Endodermal cell (in vitro differentiated cells): ENCODE data around the gene SOSTDC1. TPM values are rescaled to one million over a fixed set of nuclear protein-coding genes. Genes with fewer than 3 reads are reported as not detected.
"Not testable (repeated sequence)": the region's sequence is repeated elsewhere in the genome, so short reads cannot be mapped to it uniquely, and the experiment has no call there.

Source experiments
- DNase-seq: peaks from one replicate; pipeline ENCODE4 v3.0.0-alpha.2; 2017
- H3K27ac ChIP-seq: 2 replicates; pipeline ENCODE4 v1.5.1; 2013; ENCODE audit warnings: mild to moderate bottlenecking, low read depth, low read length, moderate library complexity
- H3K27me3 ChIP-seq: 2 replicates; pipeline ENCODE4 v1.6.1; 2013; ENCODE audit warnings: mild to moderate bottlenecking, low read length, moderate library complexity; ENCODE audit not compliant: insufficient read depth, control insufficient read depth, poor library complexity, severe bottlenecking
- H3K36me3 ChIP-seq: 2 replicates; pipeline ENCODE4 v1.7.0; 2013; ENCODE audit warnings: mild to moderate bottlenecking, low read length, moderate library complexity; ENCODE audit not compliant: control insufficient read depth, insufficient read depth
- H3K4me1 ChIP-seq: one replicate; pipeline ENCODE4 v1.7.0; 2013; ENCODE audit warnings: low read length; ENCODE audit not compliant: control insufficient read depth, insufficient read depth
- H3K4me3 ChIP-seq: 2 replicates; pipeline ENCODE4 v1.5.1; 2013; ENCODE audit warnings: mild to moderate bottlenecking, low read length, moderate library complexity
- H3K9ac ChIP-seq: 2 replicates; pipeline ENCODE4 v1.6.1; 2013; ENCODE audit warnings: mild to moderate bottlenecking, low read length, moderate library complexity; ENCODE audit not compliant: poor library complexity, severe bottlenecking; ENCODE audit errors: extremely low read depth
- H3K9me3 ChIP-seq: 2 replicates; pipeline ENCODE4 v1.6.1; 2013; ENCODE audit warnings: mild to moderate bottlenecking, low read length, moderate library complexity; ENCODE audit not compliant: control insufficient read depth
- H3K27ac Mint-ChIP-seq: 2 replicates; pipeline ENCODE4 v1.8.0; 2020; ENCODE audit warnings: mixed read lengths
- H3K27me3 Mint-ChIP-seq: 2 replicates; pipeline ENCODE4 v1.8.0; 2021; ENCODE audit warnings: mild to moderate bottlenecking, mixed read lengths; ENCODE audit not compliant: insufficient read depth
- H3K36me3 Mint-ChIP-seq: 2 replicates; pipeline ENCODE4 v1.8.0; 2020; ENCODE audit warnings: low read depth, mixed read lengths
- H3K4me1 Mint-ChIP-seq: 2 replicates; pipeline ENCODE4 v1.8.0; 2020; ENCODE audit warnings: mixed read lengths
- H3K4me3 Mint-ChIP-seq: 2 replicates; pipeline ENCODE4 v1.8.0; 2020; ENCODE audit warnings: mild to moderate bottlenecking, moderate library complexity, mixed read lengths
- H3K9me3 Mint-ChIP-seq: 2 replicates; pipeline ENCODE4 v1.8.0; 2020; ENCODE audit warnings: mild to moderate bottlenecking, mixed read lengths
- WGBS, 2 experiments: methylation state at CpG; one replicate each; pipeline versions ENCODE4 v1.1.5 to v1.1.7; 2013; ENCODE audit warnings: missing lambda C conversion rate in 2 of 2, mixed read lengths in 1 of 2; ENCODE audit not compliant: insufficient coverage in 1 of 2, insufficient read length in 1 of 2; 5-methylcytosine and 5-hydroxymethylcytosine counted together
- total RNA-seq, 2 donors: library from RNA; stranded (reverse); fragmentation: NEBNext Ultra II Directional in 1 of 2; extraction: Animal tissue kit (Norgen Biotek cat#: 25700) in 1 of 2; gene quantifications; 2 replicates in 1 of 2; 3 replicates in 1 of 2; pipeline ENCODE4 v1.2.1, GENCODE V29; 2021
- TF ChIP-seq, protein P1 (sequence below): fragments of 200-600 bp; sonication (generic); conservative IDR thresholded peaks from 2 replicates; pipeline ENCODE4 v1.5.0; 2021; ENCODE audit warnings: antibody characterized with exemption, mild to moderate bottlenecking

Gene SOSTDC1
- total RNA-seq, 2 donors from 2014 or later, result 0.13 to 0.29 TPM

DNA sequence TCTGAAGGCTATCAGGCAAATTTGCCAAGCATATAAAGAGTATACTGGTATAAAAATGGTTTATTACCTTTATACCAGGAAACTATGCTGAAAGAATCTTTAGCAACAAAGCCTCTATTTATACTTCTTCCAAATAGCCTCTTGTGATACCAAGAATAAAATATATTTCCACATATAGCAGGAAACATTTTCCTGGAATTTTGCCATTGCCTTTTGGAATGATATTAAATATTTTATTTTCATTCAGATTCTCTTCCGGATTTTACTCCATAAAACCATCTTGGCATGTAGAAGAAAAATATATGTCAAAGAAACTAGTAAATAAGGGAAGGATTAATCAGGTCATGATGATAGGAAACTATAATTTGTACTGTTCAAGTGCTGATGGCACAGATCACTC, 17.7 kb downstream of the SOSTDC1 start:
- Mint-ChIP-seq H3K27me3 (no peaks in the 10 kb centered on the region), H3K36me3 (no peaks in the 10 kb centered on the region), H3K4me3 (no peak overlapping the region), H3K4me1 (peaks cover 2% of the 10 kb centered on the region), H3K9me3 (no peaks in the 10 kb centered on the region), H3K27ac (no peak overlapping the region)
- H3K4me3 ChIP-seq, result no peak overlapping the region
- no peak overlapping the region for H3K27ac ChIP-seq
- H3K36me3 ChIP-seq, result no peaks in the 10 kb centered on the region
- no peaks in the 10 kb centered on the region for H3K27me3 ChIP-seq
- H3K9ac ChIP-seq, result no peak overlapping the region
- H3K4me1 ChIP-seq, result no peaks in the 10 kb centered on the region
- DNase-seq, result no peak
- TF ChIP-seq, protein P1, sequence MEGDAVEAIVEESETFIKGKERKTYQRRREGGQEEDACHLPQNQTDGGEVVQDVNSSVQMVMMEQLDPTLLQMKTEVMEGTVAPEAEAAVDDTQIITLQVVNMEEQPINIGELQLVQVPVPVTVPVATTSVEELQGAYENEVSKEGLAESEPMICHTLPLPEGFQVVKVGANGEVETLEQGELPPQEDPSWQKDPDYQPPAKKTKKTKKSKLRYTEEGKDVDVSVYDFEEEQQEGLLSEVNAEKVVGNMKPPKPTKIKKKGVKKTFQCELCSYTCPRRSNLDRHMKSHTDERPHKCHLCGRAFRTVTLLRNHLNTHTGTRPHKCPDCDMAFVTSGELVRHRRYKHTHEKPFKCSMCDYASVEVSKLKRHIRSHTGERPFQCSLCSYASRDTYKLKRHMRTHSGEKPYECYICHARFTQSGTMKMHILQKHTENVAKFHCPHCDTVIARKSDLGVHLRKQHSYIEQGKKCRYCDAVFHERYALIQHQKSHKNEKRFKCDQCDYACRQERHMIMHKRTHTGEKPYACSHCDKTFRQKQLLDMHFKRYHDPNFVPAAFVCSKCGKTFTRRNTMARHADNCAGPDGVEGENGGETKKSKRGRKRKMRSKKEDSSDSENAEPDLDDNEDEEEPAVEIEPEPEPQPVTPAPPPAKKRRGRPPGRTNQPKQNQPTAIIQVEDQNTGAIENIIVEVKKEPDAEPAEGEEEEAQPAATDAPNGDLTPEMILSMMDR, result no peak
- whole genome bisulfite sequencing, 2 experiments, result 86% methylated on average over 1 of the region's 1 CpG; no CpG with 5 or more reads in 1 of the 2 experiments
- H3K9me3 ChIP-seq, result no peaks in the 10 kb centered on the region

DNA sequence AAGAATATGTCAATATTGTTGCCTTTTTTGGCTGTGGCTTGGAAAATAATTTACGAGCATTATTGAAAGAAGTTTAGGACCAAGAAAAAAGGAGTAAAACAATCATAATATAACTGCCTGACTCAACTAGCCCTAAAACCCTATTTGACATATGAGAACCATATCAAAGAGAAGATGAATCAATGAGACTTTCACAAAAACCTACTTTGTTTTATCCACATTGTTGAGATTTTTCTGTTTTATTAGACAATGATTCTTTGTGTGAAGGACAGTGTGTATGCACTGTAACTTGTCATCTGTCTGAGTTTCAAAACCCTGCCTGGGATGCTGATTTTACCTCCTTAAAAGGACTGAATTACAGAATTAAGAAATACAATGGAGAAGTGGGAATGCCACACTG, 19.0 kb downstream of the SOSTDC1 start:
- no peaks in the 10 kb centered on the region for H3K4me1 Mint-ChIP-seq
- H3K9me3 Mint-ChIP-seq, result no peaks in the 10 kb centered on the region
- no peaks in the 10 kb centered on the region for H3K36me3 Mint-ChIP-seq
- 91% methylated on average over 1 of the region's 1 CpG; no CpG with 5 or more reads in 1 of the 2 experiments for WGBS, 2 experiments
- no peaks in the 10 kb centered on the region for H3K9me3 ChIP-seq
- H3K4me1 ChIP-seq, result no peaks in the 10 kb centered on the region
- no peaks in the 10 kb centered on the region for H3K27me3 ChIP-seq
- DNase-seq, result no peak
- TF ChIP-seq, protein P1, result no peak
- no peak overlapping the region for H3K27ac Mint-ChIP-seq
- no peak overlapping the region for H3K27ac ChIP-seq
- H3K27me3 Mint-ChIP-seq, result no peaks in the 10 kb centered on the region
- no peak overlapping the region for H3K9ac ChIP-seq
- H3K4me3 Mint-ChIP-seq, result no peak overlapping the region
- H3K4me3 ChIP-seq, result no peak overlapping the region
- H3K36me3 ChIP-seq, result no peaks in the 10 kb centered on the region

DNA sequence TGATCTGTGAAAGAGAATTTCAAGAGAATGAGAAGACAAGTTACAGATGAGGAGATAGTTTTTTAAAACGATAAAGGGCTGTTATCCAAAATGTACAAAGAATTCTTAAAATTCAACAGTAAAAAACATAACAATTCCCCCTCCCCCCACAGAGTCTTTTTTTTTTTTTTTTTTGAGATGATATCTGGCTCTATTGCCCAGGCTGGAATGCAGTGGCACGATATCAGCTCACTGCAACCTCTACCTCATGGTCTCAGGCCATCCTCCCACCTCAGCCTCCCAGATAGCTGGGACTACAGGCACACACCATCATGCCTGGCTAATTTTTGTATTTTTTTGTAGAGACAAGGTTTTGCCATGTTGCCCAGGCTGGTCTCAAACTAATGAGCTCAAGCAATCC, 21.7 kb downstream of the SOSTDC1 start:
- 94 to 100% methylated on average over 1 of the region's 2 CpGs for WGBS, 2 experiments
- not testable (repeated sequence) for H3K4me1 ChIP-seq, H3K27me3 Mint-ChIP-seq, DNase-seq, H3K4me1 Mint-ChIP-seq, H3K27me3 ChIP-seq, H3K36me3 Mint-ChIP-seq, H3K4me3 ChIP-seq, H3K27ac ChIP-seq, H3K9me3 ChIP-seq, H3K4me3 Mint-ChIP-seq, H3K27ac Mint-ChIP-seq, H3K36me3 ChIP-seq, H3K9ac ChIP-seq, H3K9me3 Mint-ChIP-seq

DNA sequence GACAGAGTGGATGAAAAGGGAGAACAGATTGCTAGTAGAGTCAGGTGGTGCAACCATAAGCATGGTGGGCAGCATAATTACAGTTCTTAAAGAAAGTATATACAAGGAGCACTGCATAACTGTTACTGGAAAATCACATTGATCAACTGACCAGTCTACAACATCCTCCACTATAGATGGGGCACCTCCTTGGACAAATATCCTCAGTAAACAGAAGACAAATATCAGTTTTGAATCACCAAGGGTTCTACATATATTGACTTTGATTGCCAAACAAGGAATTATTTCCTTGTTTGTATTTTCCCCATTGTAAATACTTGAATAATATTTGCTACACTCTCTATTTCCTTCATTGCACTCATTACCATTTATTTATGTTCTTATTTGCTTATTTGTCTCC, 26.6 kb downstream of the SOSTDC1 start:
- H3K27me3 Mint-ChIP-seq, result no peaks in the 10 kb centered on the region
- H3K4me3 ChIP-seq, result no peak overlapping the region
- no peaks in the 10 kb centered on the region for H3K36me3 Mint-ChIP-seq
- no peak overlapping the region for H3K4me3 Mint-ChIP-seq
- H3K27ac Mint-ChIP-seq, result no peak overlapping the region
- no peaks in the 10 kb centered on the region for H3K4me1 ChIP-seq
- TF ChIP-seq, protein P1, result no peak
- H3K9ac ChIP-seq, result no peak overlapping the region
- H3K4me1 Mint-ChIP-seq, result peaks cover 5% of the 10 kb centered on the region
- no peaks in the 10 kb centered on the region for H3K9me3 ChIP-seq
- H3K9me3 Mint-ChIP-seq, result no peaks in the 10 kb centered on the region
- H3K27me3 ChIP-seq, result no peaks in the 10 kb centered on the region
- no peaks in the 10 kb centered on the region for H3K36me3 ChIP-seq
- no peak for DNase-seq
- no peak overlapping the region for H3K27ac ChIP-seq
